ENCODE results near the gene NOS1AP.

The NOS1AP gene

GRCh38 chr1:162353702-162354101, 284.2 kb downstream of the NOS1AP start:
- DNase-seq = no peak

DNA sequence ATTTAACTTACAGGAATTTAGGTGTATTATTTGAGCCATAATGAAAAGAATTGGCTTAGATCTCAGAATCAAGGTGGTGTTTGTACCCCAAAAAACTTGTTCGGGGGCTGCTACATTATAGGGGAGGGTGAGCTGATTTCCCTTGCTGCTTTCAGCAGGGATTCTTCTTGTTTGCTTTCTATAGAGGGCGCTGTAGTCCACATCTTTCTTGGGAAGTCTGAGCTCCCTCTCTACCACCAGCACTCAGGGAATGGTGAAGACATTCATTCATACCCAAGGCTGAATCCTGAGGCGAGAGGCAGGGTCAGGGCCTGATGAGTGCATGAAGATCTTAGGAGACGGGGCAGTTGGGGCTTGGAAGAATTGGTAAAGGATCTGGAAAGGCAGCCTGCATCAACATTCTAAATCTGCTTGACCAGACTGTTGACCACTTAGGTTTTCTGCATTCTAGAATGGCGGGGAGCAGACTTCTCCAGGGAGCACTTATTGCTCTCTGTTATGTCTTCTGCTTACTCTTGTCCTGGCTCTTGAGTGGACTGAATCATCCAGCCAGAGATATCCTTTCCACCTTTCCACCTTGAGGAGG, 288.3 kb downstream of the NOS1AP start:
- no peak for DNase-seq

DNA sequence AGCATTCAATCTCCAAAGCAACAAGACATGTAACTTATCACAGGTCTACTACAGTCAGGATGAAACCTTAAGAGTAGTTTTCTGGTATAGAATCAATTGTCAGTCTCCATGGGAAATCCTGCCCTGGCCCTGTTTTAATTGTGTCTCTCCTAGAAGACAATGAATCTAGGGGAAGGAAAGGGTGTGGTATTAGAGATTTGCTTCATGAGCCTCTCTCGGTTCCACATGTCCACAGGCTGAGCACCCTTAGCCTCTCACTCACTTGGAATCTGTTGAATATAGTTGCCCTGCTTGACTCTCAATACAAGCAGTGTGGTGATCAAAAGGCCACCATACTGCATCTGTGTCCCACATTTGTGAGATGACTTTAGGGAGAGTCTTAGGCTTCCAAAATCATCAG, 289.4 kb downstream of the NOS1AP start:
- no peak for DNase-seq

- DNase-seq = no peak
Observed at GRCh38 chr1:162359523-162360236, 290.2 kb downstream of the NOS1AP start.

GRCh38 chr1:162360237-162360873, 290.9 kb downstream of the NOS1AP start:
- DNase-seq = no peak

- DNase-seq = no peak
Observed at GRCh38 chr1:162360874-162361260, 291.4 kb downstream of the NOS1AP start.

DNA sequence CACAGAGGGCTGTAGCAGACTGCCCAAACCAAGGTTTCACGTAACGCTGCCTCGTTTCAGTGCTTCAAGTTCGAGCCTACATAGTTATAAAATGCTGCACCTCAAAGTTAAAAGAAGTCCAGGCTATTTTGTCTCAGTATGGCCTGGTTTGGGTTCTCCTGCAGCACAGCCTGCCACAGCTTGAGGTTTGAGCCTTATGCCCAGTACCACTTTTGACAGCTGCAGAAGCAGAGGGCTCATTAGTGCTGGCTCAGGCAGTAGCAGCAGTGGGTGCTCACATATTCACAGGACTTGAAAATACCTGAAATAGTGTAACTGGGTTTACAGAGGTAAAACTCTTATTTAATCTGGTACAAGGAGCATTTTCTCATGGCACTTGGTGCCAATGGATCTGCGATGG, 291.9 kb downstream of the NOS1AP start:
- no peak for DNase-seq

GRCh38 chr1:162363823-162364222, 294.3 kb downstream of the NOS1AP start:
- no peak for DNase-seq

DNA sequence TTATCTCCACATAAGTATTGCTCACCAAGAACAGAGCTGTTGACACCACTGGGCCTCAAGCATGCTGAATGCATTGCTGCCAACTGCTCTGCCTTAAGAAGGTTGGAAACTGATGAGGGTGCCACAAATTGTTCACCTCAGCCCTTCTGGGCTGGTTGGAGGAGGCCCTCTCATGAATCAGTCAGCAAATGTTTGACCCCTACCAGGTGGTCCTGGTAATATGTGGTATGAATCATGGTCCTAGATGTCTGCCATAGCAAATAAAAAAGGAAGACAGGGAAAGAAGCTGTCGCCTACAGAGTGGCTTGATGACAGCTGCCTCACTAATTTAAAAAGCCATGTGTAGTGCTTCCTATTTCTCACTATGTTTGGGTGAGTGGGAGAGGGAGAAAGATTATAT, 295.0 kb downstream of the NOS1AP start:
- no peak for DNase-seq

GRCh38 chr1:162365284-162366020, 296.0 kb downstream of the NOS1AP start:
- no peak for DNase-seq

- DNase-seq = no peak
Observed at GRCh38 chr1:162366149-162366548, 296.7 kb downstream of the NOS1AP start.

GRCh38 chr1:162366671-162367070, 297.2 kb downstream of the NOS1AP start:
- no peak for DNase-seq

GRCh38 chr1:162367073-162367472, 297.6 kb downstream of the NOS1AP start:
- DNase-seq = no peak

DNA sequence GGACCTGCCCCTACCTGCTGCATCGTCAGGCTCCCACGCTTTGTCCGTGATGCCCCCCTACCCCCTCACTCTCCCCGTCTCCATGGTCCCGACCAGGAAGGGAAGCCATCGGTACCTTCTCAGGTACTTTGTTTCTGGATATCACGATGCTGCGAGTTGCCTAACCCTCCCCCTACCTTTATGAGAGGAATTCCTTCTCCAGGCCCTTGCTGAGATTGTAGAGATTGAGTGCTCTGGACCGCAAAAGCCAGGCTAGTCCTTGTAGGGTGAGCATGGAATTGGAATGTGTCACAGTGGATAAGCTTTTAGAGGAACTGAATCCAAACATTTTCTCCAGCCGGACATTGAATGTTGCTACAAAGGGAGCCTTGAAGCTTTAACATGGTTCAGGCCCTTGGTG, 298.3 kb downstream of the NOS1AP start:
- no peak for DNase-seq

GRCh38 chr1:162368451-162368850, 299.0 kb downstream of the NOS1AP start:
- no peak for DNase-seq

- no peak for DNase-seq
Observed at GRCh38 chr1:162369571-162369970, 300.1 kb downstream of the NOS1AP start.

DNA sequence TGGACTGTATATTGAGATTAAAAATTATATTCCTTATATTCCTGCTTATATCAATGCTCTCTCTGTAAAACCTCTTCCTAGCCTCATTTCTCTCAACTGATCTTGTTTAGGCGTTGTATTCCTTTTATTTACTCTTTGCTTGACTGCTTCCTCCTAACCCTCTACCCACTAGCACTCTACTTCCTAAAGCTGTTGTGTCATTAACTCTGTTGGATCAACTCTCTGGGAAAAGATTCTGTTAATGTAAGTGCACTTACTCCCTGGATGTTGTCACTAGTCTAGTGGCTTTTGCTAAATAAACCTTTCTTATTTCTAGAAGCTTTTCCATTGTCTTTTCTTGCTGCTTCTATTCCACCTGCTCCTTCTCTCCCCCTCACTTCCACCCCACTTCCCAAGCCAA, 300.7 kb downstream of the NOS1AP start:
- no peak for DNase-seq

- DNase-seq = no peak
Observed at GRCh38 chr1:162370721-162371120, 301.2 kb downstream of the NOS1AP start.

DNA sequence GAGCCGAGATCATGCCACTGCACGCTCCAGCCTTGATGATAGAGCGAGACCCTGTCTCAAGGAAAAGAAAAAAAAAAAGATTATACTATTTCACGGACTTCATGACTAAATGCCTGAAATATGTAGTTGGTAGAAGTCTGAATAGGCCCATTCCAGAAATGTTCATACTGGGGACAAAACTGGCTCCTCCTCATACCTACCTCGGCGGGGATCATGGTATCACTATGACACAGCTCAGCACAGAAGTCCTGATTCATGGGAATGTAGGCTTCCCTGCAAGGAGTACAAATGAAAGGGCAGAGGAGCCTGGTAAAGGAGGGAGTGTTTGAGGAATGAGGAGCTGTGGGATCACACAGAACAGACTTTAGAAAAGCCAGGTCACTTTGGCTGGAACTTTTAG, 302.1 kb downstream of the NOS1AP start:
- no peak for DNase-seq

GRCh38 chr1:162372159-162373071, 302.9 kb downstream of the NOS1AP start:
- no peak for DNase-seq

GRCh38 chr1:162373072-162373427, 303.6 kb downstream of the NOS1AP start:
- DNase-seq = no peak

GRCh38 chr1:162373541-162374260, 304.2 kb downstream of the NOS1AP start:
- no peak for DNase-seq

Measured in NCI-H2171 (cell line).